ENCODE results near the gene CARD14. TPM values are rescaled to one million over a fixed set of nuclear protein-coding genes. Genes with fewer than 3 reads are reported as not detected.

The CARD14 gene
- total RNA-seq, 1 experiment from 2014 or later, result 0.52 TPM

- DNase-seq (ENCODE audit: low spot score), result no peak
These were observed 40.7 kb downstream of the CARD14 start for GRCh38 chr17:80210348-80211108.

GRCh38 chr17:80212109-80212508 lies 42.3 kb downstream of the CARD14 start:
- no peak for DNase-seq (ENCODE audit: low spot score)

- no peak for DNase-seq (ENCODE audit: low spot score)
These were observed 42.7 kb downstream of the CARD14 start for GRCh38 chr17:80212511-80212910.

GRCh38 chr17:80212962-80213642 lies 43.3 kb downstream of the CARD14 start:
- DNase-seq (ENCODE audit: low spot score), result no peak

- DNase-seq (ENCODE audit: low spot score), result no peak
These were observed 43.8 kb downstream of the CARD14 start for GRCh38 chr17:80213643-80213975.

GRCh38 chr17:80214012-80214877 lies 44.4 kb downstream of the CARD14 start:
- no peak for DNase-seq (ENCODE audit: low spot score)

- DNase-seq (ENCODE audit: low spot score), result no peak
These were observed 45.0 kb downstream of the CARD14 start for GRCh38 chr17:80214878-80215210.

GRCh38 chr17:80216473-80217456 lies 46.9 kb downstream of the CARD14 start:
- DNase-seq (ENCODE audit: low spot score), result no peak

GRCh38 chr17:80217703-80218362 lies 48.0 kb downstream of the CARD14 start:
- no peak for DNase-seq (ENCODE audit: low spot score)

- no peak for DNase-seq (ENCODE audit: low spot score)
These were observed 48.6 kb downstream of the CARD14 start for GRCh38 chr17:80218391-80218790.

GRCh38 chr17:80219013-80219762 lies 49.4 kb downstream of the CARD14 start:
- DNase-seq (ENCODE audit: low spot score), result peak; percentile 91

GRCh38 chr17:80219763-80220053 lies 49.9 kb downstream of the CARD14 start:
- no peak for DNase-seq (ENCODE audit: low spot score)

- peak; percentile 31 for DNase-seq (ENCODE audit: low spot score)
These were observed 50.4 kb downstream of the CARD14 start, which contains the start of the genes SGSH and SLC26A11 for GRCh38 chr17:80220054-80220735. SGSH (minus strand) TSS chr17:80220333; CDS start chr17:80220313, 20 bp downstream. SLC26A11 (plus strand) TSS chr17:80220427; CDS start chr17:80221561, 1,134 bp downstream.

GRCh38 chr17:80220736-80221215 lies 50.9 kb downstream of the CARD14 start:
- no peak for DNase-seq (ENCODE audit: low spot score)

GRCh38 chr17:80221351-80222105 lies 51.7 kb downstream of the CARD14 start:
- DNase-seq (ENCODE audit: low spot score), result no peak

GRCh38 chr17:80222376-80223141 lies 52.7 kb downstream of the CARD14 start:
- no peak for DNase-seq (ENCODE audit: low spot score)

- DNase-seq (ENCODE audit: low spot score), result no peak
These were observed 53.4 kb downstream of the CARD14 start for GRCh38 chr17:80223142-80223815.
